Measurements from ENCODE around the gene OR6X1.

OR6X1 gene

GRCh38 chr11:123704341-123704740, 50.0 kb downstream of the OR6X1 start:
- TF ChIP-seq, protein P1, sequence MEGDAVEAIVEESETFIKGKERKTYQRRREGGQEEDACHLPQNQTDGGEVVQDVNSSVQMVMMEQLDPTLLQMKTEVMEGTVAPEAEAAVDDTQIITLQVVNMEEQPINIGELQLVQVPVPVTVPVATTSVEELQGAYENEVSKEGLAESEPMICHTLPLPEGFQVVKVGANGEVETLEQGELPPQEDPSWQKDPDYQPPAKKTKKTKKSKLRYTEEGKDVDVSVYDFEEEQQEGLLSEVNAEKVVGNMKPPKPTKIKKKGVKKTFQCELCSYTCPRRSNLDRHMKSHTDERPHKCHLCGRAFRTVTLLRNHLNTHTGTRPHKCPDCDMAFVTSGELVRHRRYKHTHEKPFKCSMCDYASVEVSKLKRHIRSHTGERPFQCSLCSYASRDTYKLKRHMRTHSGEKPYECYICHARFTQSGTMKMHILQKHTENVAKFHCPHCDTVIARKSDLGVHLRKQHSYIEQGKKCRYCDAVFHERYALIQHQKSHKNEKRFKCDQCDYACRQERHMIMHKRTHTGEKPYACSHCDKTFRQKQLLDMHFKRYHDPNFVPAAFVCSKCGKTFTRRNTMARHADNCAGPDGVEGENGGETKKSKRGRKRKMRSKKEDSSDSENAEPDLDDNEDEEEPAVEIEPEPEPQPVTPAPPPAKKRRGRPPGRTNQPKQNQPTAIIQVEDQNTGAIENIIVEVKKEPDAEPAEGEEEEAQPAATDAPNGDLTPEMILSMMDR (conservative IDR thresholded peaks at IDR 0.05; ENCODE audit: low read length) = no peak
- no peak overlapping the region for H3K4me3 ChIP-seq (ENCODE audit: low read length)

More at GRCh38 chr11:123704341-123704740, 50.0 kb downstream of the OR6X1 start:
- DNase-seq (ENCODE audit: low read depth) = no peak
